Ovary (tissue), 9 donors: ENCODE data around the gene KLRK1. TPM values are rescaled to one million over a fixed set of nuclear protein-coding genes. Genes with fewer than 3 reads are reported as not detected.

Experiments used
- DNase-seq, 5 donors: peaks; one replicate each; pipeline ENCODE4 v3.0.0-alpha.2; 2019 to 2020
- H3K27ac ChIP-seq, 2 donors: fragments of 200-600 bp; one replicate each; pipeline versions ENCODE4 v1.5.1 to v1.8.0; 2019 to 2022
- H3K27me3 ChIP-seq: fragments of 200-600 bp; one replicate; pipeline ENCODE4 v1.8.0; 2022
- H3K36me3 ChIP-seq: fragments of 200-600 bp; sonication (generic); one replicate; pipeline ENCODE4 v1.5.1; 2019
- H3K4me1 ChIP-seq: one replicate; pipeline ENCODE4 v1.8.1; 2013; ENCODE audit warnings: mild to moderate bottlenecking, moderate library complexity; ENCODE audit not compliant: insufficient read depth
- H3K4me3 ChIP-seq: fragments of 200-600 bp; sonication (generic); one replicate; pipeline ENCODE4 v1.5.1; 2017
- H3K9me3 ChIP-seq, 2 donors: fragments of 200-600 bp in 1 of 2; sonication (generic) in 1 of 2; one replicate each; pipeline versions ENCODE4 v1.5.1 to v1.8.1; 2013 to 2019; ENCODE audit warnings: mild to moderate bottlenecking in 1 of 2, moderate library complexity in 1 of 2
- CTCF ChIP-seq, 3 donors: fragments of 450-650 bp in 2 of 3; fragments of 200-600 bp in 1 of 3; IDR thresholded peaks; one replicate each; pipeline versions ENCODE4 v1.5.1 to v1.8.0; 2016 to 2022; ENCODE audit warnings: antibody characterized with exemption in 3 of 3, mild to moderate bottlenecking in 1 of 3
- EP300 ChIP-seq: sonication (generic); formaldehyde crosslinking; IDR thresholded peaks from one replicate; pipeline ENCODE4 v1.6.1; 2017; ENCODE audit warnings: antibody characterized with exemption
- POLR2A ChIP-seq: fragments of 450-650 bp; IDR thresholded peaks from one replicate; pipeline ENCODE4 v1.6.1; 2017; ENCODE audit warnings: antibody characterized with exemption, mild to moderate bottlenecking, moderate library complexity
- WGBS, 3 donors: extraction: QIAGEN DNeasy Blood & Tissue Kit in 1 of 3; methylation state at CpG; one replicate each; pipeline versions ENCODE4 v1.1.5 to v1.1.7; 2013 to 2017; 5-methylcytosine and 5-hydroxymethylcytosine counted together
- intact Hi-C, 4 donors: fragments of 100-400 bp; cut with DNase I; formaldehyde crosslinking; loops; one replicate each; pipeline versions ENCODE4 v1.11.0 to v1.15.1; 2022 to 2023
- polyA plus RNA-seq, 2 donors: library from polyadenylated mRNA; stranded (reverse); fragments of 200-250 nt in 1 of 2; fragments of 350-450 nt in 1 of 2; fragmentation: Illumina TruSeq in 1 of 2; extraction: RNeasy Lipid Tissue Mini Kit (QIAGEN cat#74804) in 1 of 2; gene quantifications; one replicate each; pipeline ENCODE4 v1.2.3, GENCODE V29; 2013 to 2014
- total RNA-seq, 7 donors: library from RNA; depleted of rRNA in 2 of 7; stranded (reverse); fragments of >200 nt in 2 of 7; fragmentation: NEBNext Ultra II Directional in 3 of 7; extraction: Animal tissue kit (Norgen Biotek cat#: 25700) in 3 of 7; gene quantifications; one replicate each; pipeline versions ENCODE4 v1.1.0 to v1.2.4, GENCODE V29; 2016 to 2023
- donor health status: DM: no; HTN: no; CAD: no; lungs with moderate emphysema.
- donor health status: DM: no; HTN: no; CAD: no.
- donor health status: Bipolar disorder and iron deficiency.
- donor health status: DM: yes; HTN: yes; CAD: no.
- donor health status: DM: no; HTN: no; CAD: no.
- donor health status: DM: yes; HTN: yes; CAD: no.

Gene KLRK1
- total and polyA plus RNA-seq, 9 donors, result 0.12 to 6.3 (median 0.54) TPM

- TF ChIP-seq CTCF (IDR thresholded peaks at IDR 0.05) (no peak), POLR2A (peak; percentile 7), EP300 (no peak)
- Histone ChIP-seq H3K36me3 (no peaks in the 10 kb centered on the region), H3K4me3 (peak overlapping the region; percentile 59), H3K9me3 (no peaks in the 10 kb centered on the region), H3K4me1 (peaks cover 11% of the 10 kb centered on the region), H3K27me3 (no peaks in the 10 kb centered on the region), H3K27ac (peak overlapping the region; percentile 91 to 96)
- peak; percentile 59 to 76 (median 69) for DNase-seq
- intact Hi-C loops, result loop anchor here in 2 of 4 donors (10.0 kb wide), 3 partner anchors 150 to 500 kb away; partner anchors contain the start of genes GABARAPL1 (in 2 of the 2), CLEC2B (in 1 of the 2) and YBX3 (in 1 of the 2)
- 0 to 1% (median 1%) methylated on average over 15 of the region's 15 CpGs for WGBS, 3 donors
Measured at GRCh38 chr12:10364815-10365622, 24.8 kb downstream of the KLRK1 start.

DNA sequence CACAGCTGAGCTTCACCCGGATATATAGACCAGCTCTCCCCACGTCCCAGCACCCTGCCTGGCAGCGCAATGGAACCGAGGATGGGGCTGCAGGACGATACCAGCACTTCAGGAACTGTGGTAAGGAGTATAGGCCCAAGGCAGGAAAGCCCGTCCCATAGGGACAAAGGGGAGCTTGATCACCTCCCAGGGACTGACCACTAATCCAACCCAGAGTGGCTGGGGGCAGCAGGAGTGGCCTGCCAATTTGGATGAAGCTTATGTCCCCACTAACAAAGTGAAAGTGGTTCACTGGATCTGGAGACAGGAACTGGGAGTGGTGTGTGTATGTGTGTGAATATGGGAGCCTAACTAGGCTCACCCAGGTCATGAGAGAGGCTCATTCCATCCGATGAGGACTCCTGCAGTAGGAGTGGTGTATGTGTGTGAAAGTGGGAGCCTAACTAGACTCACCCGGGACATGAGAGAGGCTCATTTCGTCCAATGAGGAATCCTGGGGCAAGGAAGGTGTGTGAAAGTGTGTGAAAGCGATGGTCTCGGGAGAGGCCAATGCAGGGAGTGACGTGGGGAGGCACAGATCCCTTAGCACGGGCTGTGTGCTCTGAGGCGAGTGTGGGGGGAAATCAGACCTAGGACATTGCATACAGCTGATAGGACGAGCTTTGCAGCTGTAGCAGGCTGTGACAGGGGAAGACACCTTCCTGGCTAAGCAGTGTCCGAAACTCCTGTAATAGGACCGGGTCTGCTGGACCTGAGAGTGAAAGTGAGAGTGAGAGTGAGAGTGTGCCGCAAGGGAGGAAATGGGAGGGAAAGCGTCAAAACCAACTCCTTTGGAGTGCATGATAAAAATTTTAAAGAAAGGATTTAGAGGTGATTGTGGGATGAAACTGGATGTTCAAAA lies 25.7 kb downstream of the KLRK1 start:
- DNase-seq, result peak; percentile 54 to 67 (median 64)
- intact Hi-C loops, result loop anchor here in 2 of 4 donors (10.0 kb wide), 3 partner anchors 149 to 499 kb away; partner anchors contain the start of genes GABARAPL1 (in 2 of the 2), CLEC2B (in 1 of the 2) and YBX3 (in 1 of the 2)

GRCh38 chr12:10363658-10363913 lies 26.3 kb downstream of the KLRK1 start:
- WGBS, 3 donors, result 9 to 14% (median 11%) methylated on average over 5 of the region's 5 CpGs
- intact Hi-C loops, result loop anchor here in 2 of 4 donors (10.0 kb wide), 3 partner anchors 149 to 499 kb away; partner anchors contain the start of genes GABARAPL1 (in 2 of the 2), CLEC2B (in 1 of the 2) and YBX3 (in 1 of the 2)
- TF ChIP-seq EP300 (no peak), POLR2A (no peak), CTCF (IDR thresholded peaks at IDR 0.05) (no peak)
- Histone ChIP-seq H3K4me1 (peaks cover 11% of the 10 kb centered on the region), H3K9me3 (no peaks in the 10 kb centered on the region), H3K27me3 (no peaks in the 10 kb centered on the region), H3K4me3 (peak overlapping the region; percentile 59), H3K27ac (peak overlapping the region; percentile 91 to 96), H3K36me3 (no peaks in the 10 kb centered on the region)
- DNase-seq, result no peak

More for the DNA sequence above, 25.7 kb downstream of the KLRK1 start:
- Histone ChIP-seq H3K27ac (peak overlapping the region; percentile 91 to 96), H3K4me1 (peaks cover 11% of the 10 kb centered on the region), H3K9me3 (no peaks in the 10 kb centered on the region), H3K36me3 (no peaks in the 10 kb centered on the region), H3K27me3 (no peaks in the 10 kb centered on the region), H3K4me3 (peak overlapping the region; percentile 59)
- 4 to 5% (median 4%) methylated on average over 18 to 19 of the region's 19 CpGs for WGBS, 3 donors
- peak; percentile 13 for TF ChIP-seq POLR2A
- no peak for TF ChIP-seq CTCF (IDR thresholded peaks at IDR 0.05)
